Left lung (tissue), 10 donors: ENCODE measurements around the gene HGS. TPM values are rescaled to one million over a fixed set of nuclear protein-coding genes. Genes with fewer than 3 reads are reported as not detected.
A peak's percentile ranks its signal among the peaks of the same experiment; 100 is the strongest.

Experiments
- ATAC-seq: fragments of 200-7000 bp; cut with Tn5 transposase; one replicate; pipeline ENCODE4 v1.9.1; 2020; ENCODE audit warnings: moderate library complexity
- DNase-seq, 4 donors: peaks; one replicate each; pipeline ENCODE4 v3.0.0-alpha.2; 2013 to 2020
- H3K27ac ChIP-seq, 2 donors: fragments of 200-600 bp; sonication (generic) in 1 of 2; one replicate each; pipeline versions ENCODE4 v1.5.0 to v1.8.0; 2020 to 2021
- H3K27me3 ChIP-seq, 2 donors: fragments of 200-600 bp; sonication (generic) in 1 of 2; one replicate each; pipeline versions ENCODE4 v1.5.0 to v1.8.0; 2020 to 2021
- H3K36me3 ChIP-seq, 2 donors: fragments of 200-600 bp; sonication (generic) in 1 of 2; one replicate each; pipeline versions ENCODE4 v1.5.0 to v1.8.0; 2020 to 2021
- H3K4me1 ChIP-seq, 2 donors: fragments of 200-600 bp; one replicate each; pipeline ENCODE4 v1.8.0; 2021
- H3K4me3 ChIP-seq, 2 donors: fragments of 200-600 bp; sonication (generic) in 1 of 2; one replicate each; pipeline versions ENCODE4 v1.5.0 to v1.8.0; 2020 to 2021; ENCODE audit warnings: mild to moderate bottlenecking in 1 of 2
- H3K9me3 ChIP-seq, 2 donors: fragments of 200-600 bp; sonication (generic) in 1 of 2; one replicate each; pipeline versions ENCODE4 v1.5.0 to v1.8.0; 2020 to 2021
- intact Hi-C, 2 donors: fragments of 100-400 bp; cut with DNase I; formaldehyde crosslinking; loops; one replicate each; pipeline versions ENCODE4 v1.11.2 to v1.14.2; 2022
- polyA plus RNA-seq, 6 donors: library from polyadenylated mRNA; unstranded; fragments of 120-200 nt; gene quantifications; one replicate each; pipeline ENCODE4 v1.2.1, GENCODE V29; 2013; ENCODE audit not compliant: insufficient read length in 6 of 6
- total RNA-seq, 2 donors: library from RNA; stranded (reverse); fragmentation: NEBNext Ultra II Directional; extraction: Animal tissue kit (Norgen Biotek cat#: 25700); gene quantifications; one replicate each; pipeline ENCODE4 v1.2.1, GENCODE V29; 2021
- TF ChIP-seq, protein P1 (sequence below), 2 donors: fragments of 200-600 bp; sonication (generic) in 1 of 2; IDR thresholded peaks; one replicate each; pipeline versions ENCODE4 v1.5.0 to v1.8.0; 2021; ENCODE audit warnings: antibody characterized with exemption in 2 of 2
- donor health status: DM: no; HTN: yes; CAD: no.
- donor health status: DM: no; HTN: no; CAD: no.

HGS gene
- total and polyA plus RNA-seq, 8 donors: 72.9 to 123 (median 88.2) TPM

DNA sequence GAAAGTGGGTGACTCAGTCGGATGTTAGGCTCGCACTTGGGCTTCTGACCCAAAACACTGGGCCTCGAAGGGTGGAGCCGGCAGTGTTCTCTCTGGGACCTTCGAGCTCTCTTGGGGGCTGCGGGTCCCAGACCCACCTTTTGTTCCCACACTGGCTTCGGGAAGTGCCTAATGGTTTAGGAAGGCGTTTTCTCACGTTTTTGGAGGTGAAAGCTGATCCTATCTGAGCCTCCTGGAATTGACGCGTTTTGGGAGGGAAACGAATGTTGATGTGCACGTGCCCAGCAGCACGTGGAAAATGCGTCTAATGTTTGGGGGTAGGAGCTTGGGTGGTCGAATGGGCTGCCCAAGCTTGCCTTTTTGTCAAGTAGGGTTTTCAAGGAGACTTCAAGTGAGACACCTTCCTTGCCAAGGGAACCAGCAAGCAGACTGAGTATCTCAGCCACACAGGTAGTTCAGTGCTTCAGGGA is 666 bp downstream of the HGS start:
- no peak for ATAC-seq
- TF ChIP-seq, protein P1, sequence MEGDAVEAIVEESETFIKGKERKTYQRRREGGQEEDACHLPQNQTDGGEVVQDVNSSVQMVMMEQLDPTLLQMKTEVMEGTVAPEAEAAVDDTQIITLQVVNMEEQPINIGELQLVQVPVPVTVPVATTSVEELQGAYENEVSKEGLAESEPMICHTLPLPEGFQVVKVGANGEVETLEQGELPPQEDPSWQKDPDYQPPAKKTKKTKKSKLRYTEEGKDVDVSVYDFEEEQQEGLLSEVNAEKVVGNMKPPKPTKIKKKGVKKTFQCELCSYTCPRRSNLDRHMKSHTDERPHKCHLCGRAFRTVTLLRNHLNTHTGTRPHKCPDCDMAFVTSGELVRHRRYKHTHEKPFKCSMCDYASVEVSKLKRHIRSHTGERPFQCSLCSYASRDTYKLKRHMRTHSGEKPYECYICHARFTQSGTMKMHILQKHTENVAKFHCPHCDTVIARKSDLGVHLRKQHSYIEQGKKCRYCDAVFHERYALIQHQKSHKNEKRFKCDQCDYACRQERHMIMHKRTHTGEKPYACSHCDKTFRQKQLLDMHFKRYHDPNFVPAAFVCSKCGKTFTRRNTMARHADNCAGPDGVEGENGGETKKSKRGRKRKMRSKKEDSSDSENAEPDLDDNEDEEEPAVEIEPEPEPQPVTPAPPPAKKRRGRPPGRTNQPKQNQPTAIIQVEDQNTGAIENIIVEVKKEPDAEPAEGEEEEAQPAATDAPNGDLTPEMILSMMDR (IDR thresholded peaks at IDR 0.05): no peak
- Histone ChIP-seq H3K36me3 (peaks cover 0 to 56% of the 10 kb centered on the region in 2 donors), H3K27ac (peak overlapping the region; percentile 73 to 87), H3K4me1 (peaks cover 14 to 34% of the 10 kb centered on the region in 2 donors), H3K4me3 (peak overlapping the region; percentile 93 to 100), H3K9me3 (no peaks in the 10 kb centered on the region), H3K27me3 (no peaks in the 10 kb centered on the region)
- no peak for DNase-seq
- intact Hi-C loops: no loop called here

DNA sequence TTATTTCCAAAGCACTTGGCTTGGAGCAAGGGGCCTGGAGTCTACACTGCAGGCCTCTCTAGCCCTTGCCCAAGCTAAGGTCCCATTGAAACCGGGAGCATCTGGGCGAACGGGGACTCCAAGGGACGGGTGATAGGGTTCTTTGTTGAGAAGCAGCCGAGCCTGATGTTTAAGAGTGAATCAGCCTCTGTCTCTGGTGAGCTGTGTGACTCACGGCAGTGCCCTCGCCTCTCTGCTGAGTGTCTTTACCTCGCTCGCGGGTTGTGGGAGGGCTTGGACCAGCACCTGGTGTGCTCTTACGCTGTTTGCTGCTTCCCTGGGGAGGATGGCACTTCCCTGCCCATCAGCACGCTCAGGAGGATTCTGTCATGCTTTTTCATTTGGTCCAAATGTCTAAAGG is 1.3 kb downstream of the HGS start:
- ATAC-seq (no peak), DNase-seq (no peak)
- Histone ChIP-seq H3K9me3 (no peaks in the 10 kb centered on the region), H3K4me1 (peaks cover 14 to 34% of the 10 kb centered on the region in 2 donors), H3K36me3 (peaks cover 0 to 60% of the 10 kb centered on the region in 2 donors), H3K27me3 (no peaks in the 10 kb centered on the region), H3K4me3 (peak overlapping the region in 1 of 2 donors; percentile 93), H3K27ac (peak overlapping the region in 1 of 2 donors; percentile 87)
- intact Hi-C loops: no loop called here
- TF ChIP-seq, protein P1 (IDR thresholded peaks at IDR 0.05): no peak

DNA sequence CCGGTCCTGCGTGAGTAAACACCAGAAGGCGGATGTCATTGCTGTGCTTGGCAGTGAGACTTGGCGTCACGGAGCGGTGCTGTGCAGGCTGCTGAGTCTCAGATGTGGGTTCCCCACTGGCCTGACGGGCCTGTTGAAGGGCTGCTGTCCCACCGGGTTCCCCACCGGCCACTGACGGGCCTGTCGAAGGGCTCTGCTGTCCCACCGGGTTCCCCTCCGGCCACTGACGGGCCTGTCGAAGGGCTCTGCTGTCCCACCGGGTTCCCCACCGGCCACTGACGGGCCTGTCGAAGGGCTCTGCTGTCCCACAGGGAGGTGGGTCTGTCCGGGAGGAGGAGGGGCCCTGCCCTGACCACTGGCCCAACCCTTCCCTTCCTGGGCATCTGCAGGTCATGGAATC is 2.8 kb downstream of the HGS start:
- Histone ChIP-seq H3K9me3 (no peaks in the 10 kb centered on the region), H3K4me3 (no peak overlapping the region), H3K27me3 (no peaks in the 10 kb centered on the region), H3K36me3 (peaks cover 0 to 63% of the 10 kb centered on the region in 2 donors), H3K4me1 (peaks cover 14 to 34% of the 10 kb centered on the region in 2 donors), H3K27ac (no peak overlapping the region)
- ATAC-seq (no peak), DNase-seq (no peak)
- TF ChIP-seq, protein P1 (IDR thresholded peaks at IDR 0.05): no peak
- intact Hi-C loops: no loop called here

DNA sequence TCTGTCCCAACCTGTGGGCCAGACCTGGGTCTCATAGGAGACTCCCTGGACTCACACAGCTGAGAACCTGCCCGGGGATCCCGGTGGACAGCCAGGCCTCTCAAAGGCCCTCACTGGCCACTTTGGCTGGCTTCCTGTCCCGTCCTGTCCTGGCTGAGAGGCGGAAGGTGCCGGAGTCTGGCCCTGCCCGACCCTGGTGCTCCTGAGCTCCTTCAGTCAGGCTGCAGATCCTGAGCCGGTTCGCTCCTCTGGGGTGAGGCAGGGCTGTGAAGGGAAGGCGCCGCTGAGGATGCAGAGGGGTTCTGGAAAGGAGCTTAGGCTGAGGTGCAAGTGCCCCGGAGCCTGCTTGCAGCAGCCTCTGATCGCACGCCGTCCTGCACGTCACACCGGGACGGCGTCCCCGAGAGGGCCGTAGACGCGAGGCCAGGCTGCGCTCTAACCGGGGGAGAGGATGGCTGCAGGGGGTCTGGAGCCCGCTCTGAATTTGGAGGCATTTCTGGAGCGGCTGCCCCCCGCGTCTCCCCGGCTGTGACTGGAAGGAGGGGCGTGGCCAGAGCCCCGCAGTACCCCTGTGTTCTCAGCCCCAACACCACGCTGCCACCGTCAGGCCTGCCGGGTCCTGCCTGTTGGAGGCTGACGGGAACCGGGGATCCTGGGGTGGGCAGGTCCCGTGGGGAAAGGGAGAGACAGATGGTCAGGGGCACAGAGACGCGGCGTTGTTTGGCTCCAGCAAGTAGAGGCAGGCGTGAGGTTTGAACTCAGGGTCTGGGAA is 4.1 kb downstream of the HGS start:
- no peaks in the 10 kb centered on the region for H3K9me3 ChIP-seq
- peaks cover 0 to 77% of the 10 kb centered on the region in 2 donors for H3K36me3 ChIP-seq
- DNase-seq (no peak), ATAC-seq (no peak)
- intact Hi-C loops: no loop called here
- no peak overlapping the region for H3K4me3 ChIP-seq
- no peak overlapping the region for H3K27ac ChIP-seq
- H3K4me1 ChIP-seq: peaks cover 11 to 22% of the 10 kb centered on the region in 2 donors
- H3K27me3 ChIP-seq: no peaks in the 10 kb centered on the region
- TF ChIP-seq, protein P1 (IDR thresholded peaks at IDR 0.05): no peak

DNA sequence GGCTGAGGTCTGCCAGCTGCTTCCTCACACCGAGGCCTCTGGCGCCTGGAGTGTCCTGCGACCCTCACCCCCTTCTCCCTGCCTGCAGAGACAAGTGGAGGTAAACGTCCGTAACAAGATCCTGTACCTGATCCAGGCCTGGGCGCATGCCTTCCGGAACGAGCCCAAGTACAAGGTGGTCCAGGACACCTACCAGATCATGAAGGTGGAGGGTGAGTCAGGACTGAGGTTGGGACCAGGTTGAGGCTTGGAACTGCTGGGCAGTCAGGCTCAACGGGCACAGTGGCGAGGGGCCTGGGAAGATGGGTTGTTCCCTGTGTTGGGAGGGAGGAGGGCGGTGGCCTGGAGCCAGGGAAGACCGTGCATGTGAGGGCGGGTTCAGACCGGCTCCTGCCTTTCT is 4.8 kb downstream of the HGS start:
- H3K27ac ChIP-seq: no peak overlapping the region
- intact Hi-C loops: no loop called here
- DNase-seq (no peak), ATAC-seq (no peak)
- H3K9me3 ChIP-seq: no peaks in the 10 kb centered on the region
- peaks cover 0 to 83% of the 10 kb centered on the region in 2 donors for H3K36me3 ChIP-seq
- TF ChIP-seq, protein P1 (IDR thresholded peaks at IDR 0.05): no peak
- H3K27me3 ChIP-seq: no peaks in the 10 kb centered on the region
- peaks cover 11 to 20% of the 10 kb centered on the region in 2 donors for H3K4me1 ChIP-seq
- H3K4me3 ChIP-seq: no peak overlapping the region
